Activated T-helper 1 cell treated with anti-CD3 and anti-CD28 coated beads, Interleukin-12 subunit alpha, Interleukin-12 subunit beta, Interleukin-2, Interleukin-4 antibody, amounts not matched to agents 30 ng/mL and 10 ng/mL and 1 ng/mL, durations not matched to agents 14 hours and 24 hours and 36 hours (primary cell): ENCODE results near the gene PCSK4. TPM values are rescaled to one million over a fixed set of nuclear protein-coding genes. Genes with fewer than 3 reads are reported as not detected.
"Not testable (repeated sequence)": the region's sequence is repeated elsewhere in the genome, so short reads cannot be mapped to it uniquely, and the experiment has no call there.

Experiments used
- DNase-seq: peaks from one replicate; pipeline ENCODE4 v3.0.0; 2021; ENCODE audit warnings: low spot score
- H3K27ac Mint-ChIP-seq: one replicate; pipeline ENCODE4 v1.8.0; 2021; ENCODE audit warnings: mild to moderate bottlenecking, mixed read lengths
- H3K27me3 Mint-ChIP-seq: one replicate; pipeline ENCODE4 v1.8.0; 2022; ENCODE audit warnings: mild to moderate bottlenecking, moderate library complexity, mixed read lengths; ENCODE audit not compliant: insufficient read depth
- H3K36me3 Mint-ChIP-seq: one replicate; pipeline ENCODE4 v1.8.0; 2021; ENCODE audit warnings: low read depth, mixed read lengths
- H3K4me1 Mint-ChIP-seq: one replicate; pipeline ENCODE4 v1.8.0; 2021; ENCODE audit warnings: low read depth, mixed read lengths
- H3K4me3 Mint-ChIP-seq: one replicate; pipeline ENCODE4 v1.8.0; 2021; ENCODE audit warnings: mild to moderate bottlenecking, moderate library complexity, mixed read lengths
- H3K9me3 Mint-ChIP-seq: one replicate; pipeline ENCODE4 v1.8.0; 2021; ENCODE audit warnings: mixed read lengths
- intact Hi-C: fragments of 100-400 bp; cut with micrococcal nuclease; formaldehyde crosslinking; loops from one replicate; pipeline ENCODE4 v1.15.1; 2024
- total RNA-seq: library from RNA; stranded (reverse); gene quantifications from 2 replicates; pipeline ENCODE4 v1.2.3, GENCODE V29; 2022

PCSK4 gene
- total RNA-seq, 1 donor from 2014 or later = 0.26 TPM

GRCh38 chr19:1486720-1487575 lies 3.2 kb downstream of the PCSK4 start:
- no peak for DNase-seq
- no peaks in the 10 kb centered on the region for H3K36me3 Mint-ChIP-seq
- H3K27ac Mint-ChIP-seq = no peak overlapping the region
- H3K4me1 Mint-ChIP-seq = peaks cover 9% of the 10 kb centered on the region
- peaks cover 3% of the 10 kb centered on the region for H3K27me3 Mint-ChIP-seq
- no peak overlapping the region for H3K4me3 Mint-ChIP-seq
- intact Hi-C loops = no loop called here
- no peaks in the 10 kb centered on the region for H3K9me3 Mint-ChIP-seq

GRCh38 chr19:1483979-1484428 lies 6.1 kb downstream of the PCSK4 start:
- H3K4me1 Mint-ChIP-seq = peaks cover 4% of the 10 kb centered on the region
- no peak overlapping the region for H3K4me3 Mint-ChIP-seq
- no peak for DNase-seq
- peaks cover 3% of the 10 kb centered on the region for H3K36me3 Mint-ChIP-seq
- intact Hi-C loops = no loop called here
- no peak overlapping the region for H3K27ac Mint-ChIP-seq
- no peaks in the 10 kb centered on the region for H3K9me3 Mint-ChIP-seq
- no peaks in the 10 kb centered on the region for H3K27me3 Mint-ChIP-seq

- DNase-seq = no peak
- intact Hi-C loops = no loop called here
- H3K9me3 Mint-ChIP-seq = no peaks in the 10 kb centered on the region
- peaks cover 4% of the 10 kb centered on the region for H3K36me3 Mint-ChIP-seq
- H3K4me1 Mint-ChIP-seq = peaks cover 6% of the 10 kb centered on the region
- H3K4me3 Mint-ChIP-seq = no peak overlapping the region
- H3K27ac Mint-ChIP-seq = no peak overlapping the region
- H3K27me3 Mint-ChIP-seq = no peaks in the 10 kb centered on the region
Observed at GRCh38 chr19:1483131-1483978, 6.8 kb downstream of the PCSK4 start.

- Mint-ChIP-seq H3K4me1 (peaks cover 7% of the 10 kb centered on the region), H3K27me3 (no peaks in the 10 kb centered on the region), H3K36me3 (peaks cover 4% of the 10 kb centered on the region), H3K9me3 (no peaks in the 10 kb centered on the region), H3K4me3 (no peak overlapping the region), H3K27ac (no peak overlapping the region)
- DNase-seq = no peak
- intact Hi-C loops = no loop called here
Observed at GRCh38 chr19:1482361-1483130, 7.6 kb downstream of the PCSK4 start.

- Mint-ChIP-seq H3K27ac (no peak overlapping the region), H3K36me3 (peaks cover 4% of the 10 kb centered on the region), H3K4me1 (peaks cover 12% of the 10 kb centered on the region), H3K4me3 (no peak overlapping the region), H3K9me3 (no peaks in the 10 kb centered on the region), H3K27me3 (no peaks in the 10 kb centered on the region)
- DNase-seq = no peak
- intact Hi-C loops = no loop called here
Observed at GRCh38 chr19:1481893-1482360, 8.2 kb downstream of the PCSK4 start.

DNA sequence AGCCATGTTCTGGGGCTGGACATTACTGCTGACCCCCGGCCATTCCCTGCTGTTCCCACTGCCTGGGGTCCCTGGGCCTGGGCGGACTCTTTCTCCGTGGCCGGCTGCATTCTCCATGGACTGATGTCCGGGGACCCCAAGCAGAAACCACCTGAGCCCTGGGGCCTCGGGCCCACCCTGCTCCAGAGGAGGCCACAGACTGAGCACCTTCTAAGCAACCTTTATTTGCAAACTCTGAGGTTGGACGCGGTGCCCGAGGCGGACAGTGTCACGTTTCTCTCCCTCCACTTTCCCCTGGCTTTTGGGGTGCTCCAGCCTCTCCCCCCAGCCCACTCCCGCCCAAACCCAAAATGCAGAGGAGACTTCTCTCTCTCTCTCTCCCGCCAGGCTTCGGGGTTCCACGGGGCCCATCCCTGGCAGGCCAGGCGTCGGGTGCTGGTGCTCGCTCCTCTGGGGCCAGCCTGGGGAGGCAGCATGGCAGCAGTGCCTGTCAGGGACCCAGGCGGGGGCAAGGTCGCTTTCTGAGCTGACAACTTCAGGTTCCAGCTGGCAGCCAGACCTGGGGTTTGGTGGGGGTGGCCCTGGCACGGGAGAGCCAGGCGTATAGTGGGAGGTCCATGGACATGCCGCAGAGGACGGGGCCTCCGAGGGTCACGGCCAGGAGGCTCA lies 8.8 kb downstream of the PCSK4 start:
- no peaks in the 10 kb centered on the region for H3K9me3 Mint-ChIP-seq
- no peak for DNase-seq
- H3K4me3 Mint-ChIP-seq = no peak overlapping the region
- H3K27ac Mint-ChIP-seq = no peak overlapping the region
- peaks cover 12% of the 10 kb centered on the region for H3K4me1 Mint-ChIP-seq
- no peaks in the 10 kb centered on the region for H3K27me3 Mint-ChIP-seq
- intact Hi-C loops = no loop called here
- H3K36me3 Mint-ChIP-seq = peaks cover 4% of the 10 kb centered on the region

GRCh38 chr19:1478934-1479707 lies 11.0 kb downstream of the PCSK4 start, which contains the start of gene C19orf25:
C19orf25 (minus strand) TSS chr19:1479215; CDS start chr19:1478903, 312 bp downstream.
- H3K9me3 Mint-ChIP-seq = no peaks in the 10 kb centered on the region
- peak within 1 kb of the TSS; percentile 97 for H3K27ac Mint-ChIP-seq
- peaks cover 4% of the 10 kb centered on the region for H3K36me3 Mint-ChIP-seq
- peaks cover 12% of the 10 kb centered on the region for H3K4me1 Mint-ChIP-seq
- H3K4me3 Mint-ChIP-seq = peak within 1 kb of the TSS; percentile 96
- intact Hi-C loops = loop anchor here (1.0 to 2.0 kb wide), 6 partner anchors 8 to 96 kb away; partner anchors contain the start of genes ADAMTSL5, NDUFS7, PCSK4 and RPS15
- no peaks in the 10 kb centered on the region for H3K27me3 Mint-ChIP-seq
- peak; percentile 92 for DNase-seq

- H3K27me3 Mint-ChIP-seq, H3K36me3 Mint-ChIP-seq, DNase-seq, H3K27ac Mint-ChIP-seq, H3K9me3 Mint-ChIP-seq, intact Hi-C loops: not testable (repeated sequence)
- H3K4me3 Mint-ChIP-seq = peak overlapping the region; percentile 59
- peaks cover 12% of the 10 kb centered on the region for H3K4me1 Mint-ChIP-seq
Observed at GRCh38 chr19:1477056-1477455, 13.1 kb downstream of the PCSK4 start.

DNA sequence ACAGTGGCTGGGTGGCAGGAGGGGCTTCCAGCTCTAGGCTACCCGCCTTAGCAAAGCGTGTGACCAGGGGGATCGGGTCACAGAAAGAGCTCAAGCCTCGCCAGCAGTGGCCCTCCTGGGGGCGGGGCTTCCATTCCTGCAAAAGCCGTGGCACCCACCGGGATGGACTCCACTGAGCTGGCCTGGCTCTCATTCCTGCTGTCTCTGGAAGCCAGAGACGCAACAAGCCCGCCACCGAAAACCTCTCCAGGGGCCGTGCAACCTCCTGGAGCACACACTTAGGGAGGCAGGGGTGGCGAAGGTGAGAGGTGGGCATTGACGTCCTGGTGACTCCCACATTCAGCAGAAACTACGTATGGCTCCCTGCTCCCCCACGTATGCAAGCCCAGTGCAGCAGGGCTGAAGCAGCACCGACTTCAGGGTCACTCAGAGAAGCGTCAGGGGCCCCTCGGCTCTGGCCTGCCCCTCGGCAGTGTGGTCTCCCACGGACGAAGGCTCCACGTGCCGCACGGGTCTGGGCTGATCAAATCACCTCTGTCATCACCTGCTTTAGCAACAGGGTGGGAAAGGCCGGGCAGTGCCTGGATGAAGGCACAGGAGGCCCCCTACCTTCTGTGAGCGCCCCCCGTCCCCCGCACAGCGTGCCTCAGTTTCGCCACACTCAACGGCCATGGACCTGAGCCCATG lies 14.3 kb downstream of the PCSK4 start:
- peaks cover 7% of the 10 kb centered on the region for H3K27me3 Mint-ChIP-seq

GRCh38 chr19:1474765-1475351 lies 15.3 kb downstream of the PCSK4 start:
- Mint-ChIP-seq H3K27me3 (peaks cover 10% of the 10 kb centered on the region), H3K4me3 (no peak overlapping the region)
- intact Hi-C loops = no loop called here

More for the DNA sequence above, 14.3 kb downstream of the PCSK4 start:
- Mint-ChIP-seq H3K27ac (no peak overlapping the region), H3K4me3 (no peak overlapping the region), H3K4me1 (peaks cover 12% of the 10 kb centered on the region), H3K9me3 (no peaks in the 10 kb centered on the region), H3K36me3 (peaks cover 4% of the 10 kb centered on the region)
- intact Hi-C loops = no loop called here
- DNase-seq = no peak

More at GRCh38 chr19:1474765-1475351, 15.3 kb downstream of the PCSK4 start:
- Mint-ChIP-seq H3K9me3 (no peaks in the 10 kb centered on the region), H3K4me1 (peaks cover 12% of the 10 kb centered on the region), H3K27ac (no peak overlapping the region), H3K36me3 (peaks cover 4% of the 10 kb centered on the region)
- no peak for DNase-seq
